GM13976 (cell line): Measurements from ENCODE around the gene NFE2L3.

ENCODE experiments used
- DNase-seq: peaks from one replicate; pipeline ENCODE4 v3.0.0; 2012; ENCODE audit warnings: low spot score
- CTCF ChIP-seq: IDR thresholded peaks from 2 replicates; pipeline ENCODE4 v1.5.1; 2012; ENCODE audit warnings: borderline replicate concordance, mild to moderate bottlenecking; ENCODE audit not compliant: insufficient read depth; ENCODE audit errors: extremely low read depth, missing control alignments, control extremely low read depth
- in situ Hi-C: fragments of 300-500 bp; cut with MboI; formaldehyde crosslinking; loops from one replicate; pipeline ENCODE4 v1.12.0; 2022; ENCODE audit warnings: low sequenced_read_pairs, mixed read lengths, inconsistent platforms; ENCODE audit not compliant: unreplicated experiment

The NFE2L3 gene

GRCh38 chr7:26153241-26153822 lies 1.3 kb downstream of the NFE2L3 start:
- in situ Hi-C loops = no loop called here

DNA sequence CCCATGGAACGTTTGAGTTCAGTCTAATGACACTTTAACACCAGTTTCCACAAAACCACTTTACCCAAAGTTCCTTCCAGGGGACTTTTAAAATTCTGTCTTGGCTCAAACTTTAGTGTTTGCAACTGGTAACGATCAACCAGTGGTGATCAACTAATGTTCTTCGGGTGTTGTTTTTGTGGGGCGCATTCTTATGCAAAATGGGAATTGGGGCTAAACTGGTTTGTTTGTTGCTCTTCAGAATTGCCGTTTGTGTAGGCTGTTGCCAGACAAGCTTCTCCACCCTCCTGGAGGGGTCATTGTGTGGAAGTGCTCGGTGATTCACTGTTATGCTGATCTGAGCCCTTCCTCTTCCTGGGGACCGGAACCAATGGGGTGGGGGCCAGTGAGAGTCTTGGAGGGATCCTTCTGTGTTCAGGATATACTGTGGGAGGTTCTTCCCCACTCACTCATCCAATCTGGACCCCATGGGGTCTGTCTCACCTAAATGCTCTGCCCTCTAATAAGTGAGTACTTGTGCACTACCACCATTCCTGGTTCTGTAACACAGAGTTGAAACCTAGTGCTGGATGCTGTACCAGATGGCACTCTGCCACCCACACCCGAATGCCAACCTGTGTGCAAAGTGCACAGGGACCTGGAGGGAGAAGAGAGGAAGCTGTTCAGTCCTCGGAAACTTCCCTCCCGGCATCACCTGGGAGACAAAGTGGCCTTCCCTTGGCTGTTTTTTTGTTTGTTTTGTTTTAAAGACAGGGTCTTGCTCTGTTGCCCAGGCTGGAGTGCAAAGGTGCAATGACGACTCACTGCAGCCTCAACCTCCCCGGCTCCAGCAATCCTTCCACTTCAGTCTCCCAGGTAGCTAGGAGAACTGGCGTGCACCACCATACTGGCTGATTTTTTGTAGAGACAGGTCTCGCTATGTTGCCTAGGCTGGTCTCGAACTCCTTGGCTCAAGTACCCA lies 2.1 kb downstream of the NFE2L3 start:
- DNase-seq = no peak
- in situ Hi-C loops = no loop called here
- no peak for TF ChIP-seq CTCF

More at GRCh38 chr7:26153241-26153822, 1.3 kb downstream of the NFE2L3 start:
- peak; percentile 30 for DNase-seq
- TF ChIP-seq CTCF = no peak

DNA sequence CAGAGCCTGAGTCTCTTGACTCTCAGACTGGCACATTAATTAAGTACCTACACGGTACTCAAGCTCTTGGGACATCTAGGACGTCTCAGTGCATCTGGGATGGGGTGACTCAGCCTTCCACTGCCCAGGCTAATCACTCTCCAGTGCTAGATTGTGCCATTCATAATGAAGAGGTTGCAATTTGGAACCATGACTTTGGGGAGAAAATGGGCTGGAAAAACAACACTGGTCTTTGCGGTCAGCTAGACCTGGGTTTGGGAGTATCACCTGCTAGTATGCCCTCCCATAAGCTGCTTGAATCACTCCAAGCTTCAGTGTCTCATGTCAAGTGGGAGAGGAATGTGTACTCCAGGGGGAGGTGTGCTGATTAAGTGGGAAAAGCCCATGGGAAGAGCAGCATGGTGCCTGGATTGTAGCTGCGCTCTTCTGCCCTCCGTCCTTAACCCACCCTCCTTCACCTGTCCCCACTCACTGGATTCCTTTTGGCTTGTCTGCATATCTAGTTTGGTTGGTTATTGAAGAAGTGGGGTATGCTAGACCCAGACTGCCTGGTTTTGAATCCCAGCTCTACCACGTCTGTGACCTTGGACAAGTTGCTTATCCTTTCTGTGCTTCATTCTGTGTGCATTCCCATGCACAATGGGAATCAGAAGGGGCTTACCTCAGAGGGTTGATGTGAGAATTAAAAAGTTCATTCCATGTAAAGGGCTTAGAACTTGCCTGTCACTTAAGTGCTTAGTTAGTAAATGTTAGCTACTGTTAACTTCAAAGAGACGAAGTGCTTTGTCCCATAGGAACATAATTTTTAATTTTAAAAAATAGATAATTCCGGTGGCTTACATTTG lies 3.8 kb downstream of the NFE2L3 start:
- in situ Hi-C loops = no loop called here
- DNase-seq = no peak
- no peak for TF ChIP-seq CTCF

DNA sequence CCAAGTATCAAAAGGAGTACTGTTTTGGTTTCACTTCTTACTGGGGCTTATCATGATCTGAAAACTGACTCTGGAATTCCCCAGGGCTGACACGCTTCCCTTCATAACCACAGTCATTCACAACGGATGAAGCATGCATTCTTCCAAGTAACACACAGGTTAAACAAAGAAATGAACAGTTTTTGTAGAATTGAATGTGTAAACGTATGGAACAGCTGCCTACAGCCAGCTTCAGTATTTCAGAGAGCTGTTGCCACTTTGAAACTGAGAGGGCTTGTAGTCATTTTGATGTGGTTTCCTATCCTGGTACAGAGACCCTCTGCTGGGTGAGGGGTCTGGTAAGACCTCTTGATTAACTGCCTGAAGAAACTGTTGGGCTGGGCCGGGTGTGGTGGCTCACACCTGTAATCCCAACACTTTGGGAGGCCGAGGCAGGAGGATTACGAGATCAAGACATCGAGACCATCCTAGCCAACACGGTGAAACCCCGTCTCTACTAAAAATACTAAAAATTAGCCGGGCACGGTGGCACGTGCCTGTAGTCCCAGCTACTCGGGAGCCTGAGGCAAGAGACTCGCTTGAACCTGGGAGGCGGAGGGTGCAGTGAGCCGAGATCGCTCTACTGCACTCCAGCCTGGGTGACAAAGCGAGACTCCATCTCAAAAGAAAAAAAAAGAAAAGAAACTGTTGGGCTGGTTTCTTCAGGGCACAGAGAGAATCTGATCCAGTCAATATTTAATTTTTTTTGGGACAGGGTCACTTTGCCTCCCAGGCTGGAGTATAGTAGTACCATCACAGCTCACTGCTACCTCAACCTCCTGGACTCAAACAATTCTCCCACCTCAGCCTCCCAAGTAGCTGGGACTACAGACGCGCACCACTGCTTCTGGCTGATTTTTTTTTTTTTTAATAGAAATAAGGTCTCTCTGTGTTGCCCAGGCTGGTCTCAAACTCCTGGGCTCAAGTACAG lies 4.7 kb downstream of the NFE2L3 start:
- no peak for TF ChIP-seq CTCF
- peak; percentile 52 for DNase-seq
- in situ Hi-C loops = no loop called here

DNA sequence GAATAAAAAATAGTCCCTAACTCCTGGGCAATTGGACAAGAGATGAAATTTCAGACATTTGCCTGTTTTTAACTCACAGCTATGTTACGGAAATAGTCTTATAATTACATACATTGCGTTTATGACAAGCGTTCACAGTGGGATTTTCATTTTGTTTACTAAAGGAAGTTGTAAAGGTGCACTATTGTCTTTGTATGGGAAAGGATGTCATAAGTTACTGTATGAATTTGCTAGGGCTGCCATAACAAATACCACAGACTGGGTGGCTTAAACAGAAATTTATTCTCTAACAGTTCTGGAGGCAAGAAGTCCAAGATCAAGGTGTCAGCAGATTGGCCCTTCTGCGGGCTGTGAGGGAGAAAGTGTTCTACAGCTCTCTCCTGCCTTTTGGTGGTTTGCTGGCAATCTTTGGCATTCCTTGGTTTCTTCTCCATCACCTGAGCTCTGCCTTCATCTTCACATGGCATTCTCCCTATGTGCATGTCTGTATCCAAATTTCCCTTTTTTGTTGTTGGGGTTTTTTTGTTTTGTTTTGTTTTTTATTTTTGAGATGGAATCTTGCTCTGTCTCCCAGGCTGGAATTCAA lies 5.6 kb downstream of the NFE2L3 start:
- in situ Hi-C loops = no loop called here
- no peak for TF ChIP-seq CTCF
- no peak for DNase-seq

- no peak for DNase-seq
- no peak for TF ChIP-seq CTCF
- in situ Hi-C loops = no loop called here
Measured at GRCh38 chr7:26159243-26159642, 7.2 kb downstream of the NFE2L3 start.
